Loucy (cell line): ENCODE data around the gene MFN1.

Source experiments
- H2AFZ ChIP-seq: fragments of 200-600 bp; sonication (generic); 2 replicates; pipeline ENCODE4 v1.6.0; 2016; ENCODE audit warnings: antibody characterized with exemption, mild to moderate bottlenecking, low read length, moderate library complexity
- H3F3A ChIP-seq: fragments of 200-600 bp; 2 replicates; pipeline ENCODE4 v1.6.0; 2016; ENCODE audit warnings: antibody characterized with exemption, low read depth, mild to moderate bottlenecking
- H3K27me3 ChIP-seq: fragments of 200-600 bp; sonication (generic); 2 replicates; pipeline ENCODE4 v1.6.1; 2014; ENCODE audit warnings: low read length, mild to moderate bottlenecking; ENCODE audit not compliant: insufficient read depth, poor library complexity, severe bottlenecking
- H3K36me3 ChIP-seq: fragments of 200-600 bp; sonication (generic); 2 replicates; pipeline ENCODE4 v1.6.1; 2016; ENCODE audit warnings: low read length; ENCODE audit not compliant: insufficient read depth
- H3K4me1 ChIP-seq: fragments of 200-600 bp; sonication (generic); 2 replicates; pipeline ENCODE4 v1.5.1; 2014; ENCODE audit warnings: low read length, mild to moderate bottlenecking; ENCODE audit not compliant: insufficient read depth, poor library complexity, severe bottlenecking
- H3K4me2 ChIP-seq: fragments of 200-600 bp; sonication (generic); 2 replicates; pipeline ENCODE4 v1.6.0; 2014; ENCODE audit warnings: antibody characterized with exemption, low read length, low read depth, mild to moderate bottlenecking; ENCODE audit not compliant: poor library complexity, severe bottlenecking
- H3K4me3 ChIP-seq: fragments of 200-600 bp; sonication (generic); 2 replicates; pipeline ENCODE4 v1.5.1; 2014; ENCODE audit warnings: low read length, mild to moderate bottlenecking, mixed read lengths; ENCODE audit not compliant: poor library complexity, severe bottlenecking
- H3K79me2 ChIP-seq: fragments of 200-600 bp; sonication (generic); 2 replicates; pipeline ENCODE4 v1.6.1; 2014; ENCODE audit warnings: low read length; ENCODE audit not compliant: insufficient read depth
- H3K9ac ChIP-seq: fragments of 200-600 bp; sonication (generic); 2 replicates; pipeline ENCODE4 v1.6.0; 2014; ENCODE audit warnings: mild to moderate bottlenecking, low read depth, low read length, moderate library complexity; ENCODE audit not compliant: poor library complexity, severe bottlenecking
- H3K9me2 ChIP-seq: fragments of 200-600 bp; sonication (generic); replicated peaks from 2 replicates; pipeline ENCODE4 v1.6.1; 2016; ENCODE audit warnings: low read depth, low read length, mixed read lengths
- H3K9me3 ChIP-seq: fragments of 200-600 bp; sonication (generic); 2 replicates; pipeline ENCODE4 v1.6.1; 2014; ENCODE audit warnings: mild to moderate bottlenecking, antibody characterized with exemption, low read length, low read depth; ENCODE audit not compliant: insufficient read depth
- H4K20me1 ChIP-seq: fragments of 200-600 bp; sonication (generic); 2 replicates; pipeline ENCODE4 v1.6.0; 2014; ENCODE audit warnings: antibody characterized with exemption, low read length, mild to moderate bottlenecking; ENCODE audit not compliant: insufficient read depth, poor library complexity, severe bottlenecking
- CTCF ChIP-seq: fragments of 200-600 bp; sonication (generic); conservative IDR thresholded peaks from 2 replicates; pipeline ENCODE4 v1.5.1; 2014; ENCODE audit warnings: mild to moderate bottlenecking, antibody characterized with exemption, low read length
- EZH2phosphoT487 ChIP-seq: fragments of 200-600 bp; IDR thresholded peaks from 2 replicates; pipeline ENCODE4 v1.6.1; 2018; ENCODE audit warnings: antibody characterized with exemption, mild to moderate bottlenecking, moderate library complexity, borderline replicate concordance

MFN1 gene

GRCh38 chr3:179323197-179324110 is 24.1 kb upstream of the MFN1 start:
- peak overlapping the region; percentile 43 for H2AFZ ChIP-seq
- H3K9me3 ChIP-seq = no peaks in the 10 kb centered on the region
- peak overlapping the region; percentile 87 for H3K9ac ChIP-seq

GRCh38 chr3:179324270-179324754 is 23.2 kb upstream of the MFN1 start:
- Histone ChIP-seq H3K4me2 (peak overlapping the region; percentile 91), H3K36me3 (peaks cover 16% of the 10 kb centered on the region; the same call in 1 of the 2 replicates), H3K9me2 (no peaks in the 10 kb centered on the region), H3K9ac (peak overlapping the region; percentile 87), H3K9me3 (no peaks in the 10 kb centered on the region), H3K4me1 (peaks cover 48% of the 10 kb centered on the region), H3F3A (0 out of 2 replicates have a peak, but pooled peaks cover 3% of the 10 kb centered on the region), H3K4me3 (peak overlapping the region; percentile 86), H3K79me2 (peaks cover 63% of the 10 kb centered on the region), H3K27me3 (no peaks in the 10 kb centered on the region), H2AFZ (no peak overlapping the region), H4K20me1 (peaks cover 58% of the 10 kb centered on the region)
- TF ChIP-seq CTCF (no peak), EZH2phosphoT487 (no peak)

More at GRCh38 chr3:179323197-179324110, 24.1 kb upstream of the MFN1 start:
- 0 out of 2 replicates have a peak, but pooled peaks cover 3% of the 10 kb centered on the region for H3F3A ChIP-seq
- H3K36me3 ChIP-seq = peaks cover 7% of the 10 kb centered on the region; the same call in 1 of the 2 replicates
- no peak for TF ChIP-seq EZH2phosphoT487
- no peak for TF ChIP-seq CTCF
- peak overlapping the region; percentile 86 for H3K4me3 ChIP-seq
- no peaks in the 10 kb centered on the region for H3K9me2 ChIP-seq
- H3K79me2 ChIP-seq = peaks cover 55% of the 10 kb centered on the region
- peaks cover 47% of the 10 kb centered on the region for H3K4me1 ChIP-seq
- H3K27me3 ChIP-seq = no peaks in the 10 kb centered on the region
- peak overlapping the region; percentile 91 for H3K4me2 ChIP-seq
- H4K20me1 ChIP-seq = peaks cover 50% of the 10 kb centered on the region

GRCh38 chr3:179330438-179330837 is 17.1 kb upstream of the MFN1 start:
- H3K36me3 ChIP-seq = peaks cover 74% of the 10 kb centered on the region
- H3K27me3 ChIP-seq = no peaks in the 10 kb centered on the region
- H2AFZ ChIP-seq = no peak overlapping the region
- no peak overlapping the region for H3K4me3 ChIP-seq
- peaks cover 16% of the 10 kb centered on the region for H3K4me1 ChIP-seq
- H3K79me2 ChIP-seq = peaks cover 48% of the 10 kb centered on the region
- H3K4me2 ChIP-seq = no peak overlapping the region
- no peaks in the 10 kb centered on the region for H3K9me3 ChIP-seq
- TF ChIP-seq EZH2phosphoT487 = no peak
- no peak for TF ChIP-seq CTCF
- H4K20me1 ChIP-seq = peaks cover 48% of the 10 kb centered on the region
- 0 out of 2 replicates have a peak, but pooled peaks cover 3% of the 10 kb centered on the region for H3F3A ChIP-seq
- H3K9ac ChIP-seq = no peak overlapping the region
- no peaks in the 10 kb centered on the region for H3K9me2 ChIP-seq
